ENCODE data around the gene HEPHL1. TPM values are rescaled to one million over a fixed set of nuclear protein-coding genes. Genes with fewer than 3 reads are reported as not detected.
"Not testable (repeated sequence)": the region's sequence is repeated elsewhere in the genome, so short reads cannot be mapped to it uniquely, and the experiment has no call there.

The HEPHL1 gene
- total RNA-seq, 1 donor from 2014 or later = not detected

GRCh38 chr11:94090401-94090800, 69.2 kb downstream of the HEPHL1 start:
- no peak for DNase-seq

DNA sequence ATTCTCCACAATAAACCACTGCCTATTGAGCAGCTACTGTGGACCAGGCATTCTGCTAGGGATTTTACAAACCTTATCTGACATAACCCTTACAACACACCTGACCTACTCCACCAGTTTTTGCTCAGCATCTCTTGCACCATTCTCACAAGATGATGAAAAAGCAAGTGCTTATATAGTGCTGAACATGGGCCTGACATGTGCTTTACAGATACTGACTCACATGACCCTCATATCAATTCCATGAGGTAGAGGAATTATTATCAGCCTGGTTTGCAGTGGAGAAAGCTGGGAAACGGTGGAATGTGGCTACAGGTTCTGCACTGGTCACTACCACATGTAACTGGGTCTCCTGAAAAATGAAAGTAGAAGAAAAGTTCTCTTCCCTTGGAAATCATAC, 69.9 kb downstream of the HEPHL1 start:
- DNase-seq = no peak

GRCh38 chr11:94100253-94100652, 79.1 kb downstream of the HEPHL1 start:
- no peak for DNase-seq

DNA sequence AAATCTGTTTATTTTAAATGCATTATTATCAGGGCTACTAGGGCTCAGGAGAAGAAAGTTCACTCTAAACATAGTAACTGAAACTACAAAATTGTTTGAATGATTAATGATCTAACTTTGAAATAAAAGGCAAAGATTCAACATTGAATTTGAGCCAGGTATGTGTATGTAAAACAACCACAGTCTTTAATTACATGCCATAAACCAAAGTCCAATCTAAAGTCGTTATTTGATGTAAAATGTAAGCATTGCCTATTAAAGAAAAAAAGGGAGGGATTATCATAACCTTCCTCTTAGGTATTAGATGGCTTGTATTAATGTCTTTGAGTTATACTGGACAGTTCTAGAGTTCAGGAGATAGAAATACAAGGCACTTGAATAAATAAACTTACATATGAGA, 82.3 kb downstream of the HEPHL1 start:
- DNase-seq = no peak

DNA sequence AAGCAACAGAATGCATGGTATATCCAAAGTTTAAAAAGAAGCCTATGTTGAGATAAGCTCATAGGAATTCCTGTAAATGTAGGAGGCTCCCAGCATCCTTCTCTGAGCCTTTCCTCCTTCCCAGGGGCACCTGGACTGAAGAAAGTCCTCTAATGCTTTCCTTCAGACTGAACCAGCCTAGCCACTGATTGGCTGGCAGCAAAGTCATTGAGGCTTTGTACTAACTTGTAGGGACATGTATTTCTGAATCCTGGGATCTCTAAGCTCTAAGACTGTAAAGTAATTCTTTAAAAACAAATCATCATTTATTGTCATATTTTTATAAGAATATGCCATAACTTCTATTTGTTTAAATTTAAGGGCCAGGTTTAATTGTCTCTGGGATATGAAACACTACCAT, 83.6 kb downstream of the HEPHL1 start:
- no peak for DNase-seq

DNA sequence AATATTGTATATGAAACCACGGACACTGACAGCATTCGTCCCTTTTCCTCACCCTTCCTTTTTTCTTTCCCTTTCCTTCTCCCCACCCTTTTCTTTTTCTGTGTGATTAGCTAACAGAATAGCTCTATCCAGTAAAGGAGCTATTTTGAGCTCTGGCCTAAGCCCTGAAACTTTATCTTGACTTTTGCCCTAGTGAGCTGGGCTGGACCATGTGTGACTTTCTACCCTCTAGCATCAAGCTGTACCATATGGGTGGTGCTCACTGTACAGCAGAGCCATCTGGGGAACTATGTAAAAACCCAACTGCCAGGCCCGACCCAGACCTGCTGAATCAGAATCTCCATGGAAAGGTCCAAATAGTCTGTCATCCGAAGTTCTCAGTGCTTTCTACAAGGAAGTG, 85.6 kb downstream of the HEPHL1 start:
- DNase-seq = no peak

GRCh38 chr11:94107363-94107762, 86.2 kb downstream of the HEPHL1 start:
- DNase-seq = no peak

DNA sequence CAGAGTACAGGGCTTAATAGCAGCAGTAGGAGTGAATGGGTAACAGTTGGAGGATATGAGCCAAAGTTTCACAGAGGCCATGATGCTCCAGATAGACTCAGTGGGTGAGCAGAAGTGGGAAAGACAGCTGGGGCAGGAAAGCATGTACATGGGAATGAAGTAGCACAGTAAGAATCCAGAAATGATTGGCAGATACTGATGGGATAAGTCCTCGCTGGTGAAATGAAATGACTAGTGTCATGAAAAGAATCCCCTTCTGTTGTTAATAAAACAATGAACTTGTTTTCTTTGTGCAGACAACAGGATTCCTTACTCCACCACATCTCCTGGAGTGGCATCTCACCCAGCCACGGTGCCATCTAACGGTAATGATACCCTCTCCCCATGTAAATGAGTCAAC, 90.1 kb downstream of the HEPHL1 start:
- no peak for DNase-seq

DNA sequence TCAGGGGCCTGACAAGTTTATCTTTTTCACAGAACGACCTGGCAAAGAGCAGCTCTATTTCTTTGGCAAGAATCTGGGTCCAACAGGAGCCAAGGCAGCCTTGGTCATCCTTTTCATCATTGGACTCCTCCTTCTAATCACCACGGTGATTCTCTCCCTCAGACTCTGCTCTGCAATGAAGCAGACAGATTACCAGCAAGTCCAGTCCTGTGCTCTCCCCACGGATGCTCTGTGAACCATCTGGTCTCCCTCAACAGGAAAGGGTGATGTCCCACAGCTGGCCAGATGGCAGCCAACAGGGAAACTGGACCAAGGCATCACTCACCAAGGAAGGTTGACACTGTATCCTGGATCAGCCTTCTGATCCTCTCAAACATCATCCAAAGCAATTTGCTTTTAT, 90.5 kb downstream of the HEPHL1 start:
- DNase-seq = no peak

DNA sequence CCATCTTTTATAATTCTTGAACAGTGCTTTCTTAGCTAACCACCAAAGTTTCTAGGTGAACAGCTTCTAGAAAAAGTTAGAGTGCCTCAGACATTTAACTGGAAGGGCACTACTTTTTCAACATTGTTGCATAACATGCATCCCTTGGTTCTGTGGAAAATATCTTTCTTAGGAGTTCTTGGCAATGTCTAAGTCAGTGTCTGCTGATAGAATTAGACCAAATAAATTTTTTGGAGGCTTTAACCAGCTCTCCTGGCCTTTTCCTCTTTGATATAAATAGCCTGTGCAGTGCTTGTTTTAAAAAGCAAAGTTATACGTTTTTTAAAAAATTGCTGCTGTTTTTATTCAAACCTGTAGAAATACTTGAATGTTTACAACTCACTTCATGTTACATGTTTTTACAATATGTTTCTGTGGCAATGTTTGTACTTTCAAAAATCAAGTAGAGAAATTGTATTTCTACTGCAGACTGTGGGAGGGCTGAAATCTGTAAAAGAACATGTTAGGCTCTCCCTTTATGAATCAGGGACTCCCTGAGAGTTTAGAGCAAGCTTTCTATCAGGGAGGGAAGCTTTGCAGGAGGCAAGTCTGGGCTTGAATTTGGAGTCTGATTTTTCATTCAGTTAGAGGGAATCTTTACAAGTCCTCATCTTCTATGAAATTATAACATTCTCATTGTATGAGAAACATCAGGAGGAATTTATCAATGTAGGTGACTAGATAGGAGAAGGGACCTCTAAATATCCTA, 91.2 kb downstream of the HEPHL1 start:
- DNase-seq = no peak

DNA sequence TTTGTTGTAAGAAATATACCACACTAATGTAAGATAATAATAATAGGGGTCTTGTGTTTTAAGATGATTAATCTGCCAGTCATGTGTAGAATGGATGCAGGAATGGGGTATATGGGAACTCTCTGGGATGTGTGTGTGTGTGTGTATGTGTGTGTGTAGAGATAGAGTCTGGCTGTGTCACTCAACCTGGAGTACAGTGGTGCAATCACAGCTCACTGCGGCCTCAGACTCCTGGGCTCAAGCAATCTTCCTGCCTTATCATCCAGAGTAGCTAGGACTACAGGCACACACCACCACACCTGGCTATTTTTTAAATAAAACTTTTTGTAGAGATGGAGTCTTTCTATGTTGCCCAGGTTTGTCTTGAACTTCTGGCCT, 96.0 kb downstream of the HEPHL1 start:
- no peak for DNase-seq

- DNase-seq = no peak
These were observed 96.7 kb downstream of the HEPHL1 start for GRCh38 chr11:94117871-94118270.

DNA sequence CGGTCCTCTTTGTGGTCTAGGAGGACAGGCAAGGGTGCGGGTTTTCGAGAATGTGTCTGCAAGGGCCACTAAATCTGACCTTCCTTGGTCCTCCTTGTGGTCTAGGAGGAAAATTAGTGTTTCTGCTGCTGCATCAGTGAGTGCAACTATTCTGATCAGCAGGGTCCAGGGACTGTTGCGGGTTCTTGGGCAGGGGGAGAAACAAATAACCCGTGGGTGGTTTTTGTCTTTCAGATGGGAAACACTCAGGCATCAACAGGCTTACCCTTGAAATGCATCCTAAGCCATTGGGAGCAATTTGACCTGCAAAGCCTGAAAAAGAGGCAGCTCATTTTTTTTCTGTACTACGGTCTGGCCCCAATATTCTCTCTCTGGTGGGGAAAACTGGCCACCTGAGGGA, 98.5 kb downstream of the HEPHL1 start:
- DNase-seq = not testable (repeated sequence)

GRCh38 chr11:94120516-94120915, 99.4 kb downstream of the HEPHL1 start:
- not testable (repeated sequence) for DNase-seq

- DNase-seq = no peak
These were observed 99.8 kb downstream of the HEPHL1 start for GRCh38 chr11:94120946-94121345.

GRCh38 chr11:94125407-94126115, 104.4 kb downstream of the HEPHL1 start:
- DNase-seq = no peak

DNA sequence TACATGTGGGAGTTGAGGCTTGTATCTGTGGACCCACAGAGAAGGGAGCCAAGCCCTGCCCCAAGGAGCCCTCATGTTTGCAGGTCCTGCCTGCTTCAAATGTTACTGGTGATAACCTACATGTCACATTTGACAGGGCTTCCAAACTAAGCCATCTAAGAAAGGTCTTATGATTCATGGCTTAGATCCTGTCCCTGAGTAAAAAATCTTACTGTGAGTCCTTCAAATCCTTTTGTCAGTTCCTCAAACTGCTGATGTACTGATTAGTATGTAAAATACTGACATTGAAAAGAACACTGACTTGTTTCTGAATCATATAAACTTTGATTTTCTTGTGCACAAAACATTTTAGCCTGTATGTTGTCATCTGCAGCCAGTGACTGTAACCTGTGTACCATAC, 106.5 kb downstream of the HEPHL1 start:
- DNase-seq = no peak

- no peak for DNase-seq
These were observed 107.2 kb downstream of the HEPHL1 start for GRCh38 chr11:94128291-94128745.

GRCh38 chr11:94128746-94129511, 107.8 kb downstream of the HEPHL1 start, which contains the start of gene PANX1:
TSS of gene PANX1 (plus strand) at chr11:94128841. CDS start at chr11:94129313, 472 bp downstream.
- peak; percentile 95 for DNase-seq

DNA sequence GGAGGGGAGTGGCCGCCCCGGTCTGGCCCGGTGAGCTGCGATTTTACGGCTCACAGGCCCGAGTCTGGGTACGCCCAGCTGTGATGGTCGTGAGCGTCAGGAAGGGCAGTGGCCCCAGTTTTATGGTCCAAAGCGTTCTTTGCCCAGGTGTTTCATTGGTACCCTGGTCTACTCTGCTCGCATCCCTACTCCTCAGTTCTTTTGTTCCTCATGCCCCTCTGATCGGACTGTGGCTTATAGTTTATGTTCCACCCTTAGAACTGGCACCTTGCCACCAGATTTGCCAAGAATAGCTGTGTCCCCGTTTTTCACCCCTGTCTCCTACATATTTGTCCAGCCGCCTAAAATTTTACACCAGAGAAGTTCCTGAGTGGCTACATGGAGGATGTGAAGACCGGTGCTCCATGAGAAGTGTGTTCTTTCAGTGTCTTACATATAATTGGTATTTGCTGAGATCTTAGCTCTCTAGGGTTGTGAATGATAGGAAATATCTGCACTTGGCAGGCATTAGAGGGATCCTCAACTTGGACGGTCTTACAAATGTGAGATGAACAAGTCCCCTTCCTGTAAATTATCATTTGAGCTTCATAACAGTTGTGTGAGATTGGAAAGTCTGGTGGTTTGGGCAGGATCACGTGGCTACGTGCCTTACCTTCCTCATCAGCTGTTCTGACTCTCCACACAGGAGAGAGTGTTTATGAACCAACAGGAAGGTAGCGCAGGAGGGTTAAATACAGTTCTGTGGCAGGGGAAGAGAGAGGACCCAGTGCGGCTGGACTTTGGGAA, 108.6 kb downstream of the HEPHL1 start:
- DNase-seq = peak; percentile 66

DNA sequence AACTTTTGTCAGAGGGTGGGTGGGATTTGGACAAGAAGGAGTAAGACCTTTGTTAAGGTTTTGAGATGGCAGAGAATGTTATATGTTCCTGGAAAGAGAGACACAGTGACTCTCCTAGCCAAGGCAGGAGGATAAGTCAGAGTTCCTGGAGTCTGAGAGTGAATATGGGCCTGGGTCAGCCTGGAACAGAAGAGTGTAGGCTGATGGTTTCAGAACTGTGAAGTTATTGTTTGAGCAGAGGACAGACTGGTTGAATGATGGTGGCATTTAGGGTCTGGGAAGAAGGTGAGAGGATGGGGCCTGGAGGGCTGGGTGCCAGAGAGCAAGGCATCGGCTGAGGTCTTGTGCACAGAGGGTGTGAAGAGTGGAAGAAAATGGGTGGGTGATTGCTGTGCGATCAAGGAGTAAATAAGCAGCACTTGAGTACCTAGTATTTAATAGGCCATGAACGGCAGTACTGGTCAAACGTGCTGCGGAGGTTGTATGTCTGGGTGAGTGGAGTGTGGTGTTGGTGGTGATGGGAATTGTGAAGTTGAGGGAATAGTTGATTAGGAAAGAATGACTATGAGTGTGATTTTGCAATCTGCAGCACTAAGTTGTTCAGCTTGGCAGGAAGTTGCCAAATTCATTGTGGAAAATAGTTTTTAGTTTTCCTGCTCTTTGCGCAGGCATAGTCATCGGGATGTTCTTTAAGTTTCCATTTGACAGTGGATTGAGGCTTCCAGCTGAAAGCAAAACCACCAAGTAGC, 109.3 kb downstream of the HEPHL1 start:
- DNase-seq = no peak

Measured in tongue (tissue), 2 donors.